HFFc6 (cell line): Measurements from ENCODE around the gene RPS18. TPM values are rescaled to one million over a fixed set of nuclear protein-coding genes. Genes with fewer than 3 reads are reported as not detected.
"Not testable (repeated sequence)": the region's sequence is repeated elsewhere in the genome, so short reads cannot be mapped to it uniquely, and the experiment has no call there.

Experiments used
- DNase-seq: peaks from one replicate; pipeline ENCODE4 v3.0.0-alpha.2; 2018
- H3K27ac Mint-ChIP-seq: 2 replicates; pipeline ENCODE4 v1.8.0; 2020; ENCODE audit warnings: mild to moderate bottlenecking, mixed read lengths
- H3K27me3 Mint-ChIP-seq: 2 replicates; pipeline ENCODE4 v1.8.0; 2021; ENCODE audit warnings: mild to moderate bottlenecking, moderate library complexity, mixed read lengths; ENCODE audit not compliant: insufficient read depth
- H3K36me3 Mint-ChIP-seq: 2 replicates; pipeline ENCODE4 v1.8.0; 2021; ENCODE audit warnings: low read depth, mixed read lengths
- H3K4me1 Mint-ChIP-seq: 2 replicates; pipeline ENCODE4 v1.8.0; 2020; ENCODE audit warnings: low read depth, mixed read lengths
- H3K4me3 Mint-ChIP-seq: 2 replicates; pipeline ENCODE4 v1.8.0; 2020; ENCODE audit warnings: mild to moderate bottlenecking, moderate library complexity, mixed read lengths
- H3K9me3 Mint-ChIP-seq: 2 replicates; pipeline ENCODE4 v1.8.0; 2020; ENCODE audit warnings: mild to moderate bottlenecking, mixed read lengths
- total RNA-seq, 6 experiments: library from RNA; stranded (reverse); fragmentation: NEBNext Ultra II Directional; extraction: Animal tissue kit (Norgen Biotek cat#: 25700); gene quantifications; 2 replicates in 1 of 6; 3 replicates in 5 of 6; pipeline ENCODE4 v1.2.3, GENCODE V29; 2021
- TF ChIP-seq, protein P1 (sequence below): fragments of 200-600 bp; sonication (generic); IDR thresholded peaks from 2 replicates; pipeline ENCODE4 v1.5.0; 2021; ENCODE audit warnings: antibody characterized with exemption, mild to moderate bottlenecking

RPS18 gene
- total RNA-seq, 6 experiments from 2014 or later: 1,449 to 2,347 (median 1,965) TPM

- peaks cover 37% of the 10 kb centered on the region for H3K4me1 Mint-ChIP-seq
- H3K36me3 Mint-ChIP-seq: peaks cover 20% of the 10 kb centered on the region
- H3K9me3 Mint-ChIP-seq: no peaks in the 10 kb centered on the region
- H3K27me3 Mint-ChIP-seq: peaks cover 6% of the 10 kb centered on the region
- no peak overlapping the region for H3K27ac Mint-ChIP-seq
- no peak overlapping the region for H3K4me3 Mint-ChIP-seq
- TF ChIP-seq, protein P1, sequence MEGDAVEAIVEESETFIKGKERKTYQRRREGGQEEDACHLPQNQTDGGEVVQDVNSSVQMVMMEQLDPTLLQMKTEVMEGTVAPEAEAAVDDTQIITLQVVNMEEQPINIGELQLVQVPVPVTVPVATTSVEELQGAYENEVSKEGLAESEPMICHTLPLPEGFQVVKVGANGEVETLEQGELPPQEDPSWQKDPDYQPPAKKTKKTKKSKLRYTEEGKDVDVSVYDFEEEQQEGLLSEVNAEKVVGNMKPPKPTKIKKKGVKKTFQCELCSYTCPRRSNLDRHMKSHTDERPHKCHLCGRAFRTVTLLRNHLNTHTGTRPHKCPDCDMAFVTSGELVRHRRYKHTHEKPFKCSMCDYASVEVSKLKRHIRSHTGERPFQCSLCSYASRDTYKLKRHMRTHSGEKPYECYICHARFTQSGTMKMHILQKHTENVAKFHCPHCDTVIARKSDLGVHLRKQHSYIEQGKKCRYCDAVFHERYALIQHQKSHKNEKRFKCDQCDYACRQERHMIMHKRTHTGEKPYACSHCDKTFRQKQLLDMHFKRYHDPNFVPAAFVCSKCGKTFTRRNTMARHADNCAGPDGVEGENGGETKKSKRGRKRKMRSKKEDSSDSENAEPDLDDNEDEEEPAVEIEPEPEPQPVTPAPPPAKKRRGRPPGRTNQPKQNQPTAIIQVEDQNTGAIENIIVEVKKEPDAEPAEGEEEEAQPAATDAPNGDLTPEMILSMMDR: no peak
- no peak for DNase-seq
Measured at GRCh38 chr6:33254591-33254990, 17.3 kb upstream of the RPS18 start.

GRCh38 chr6:33259032-33259431, 12.8 kb upstream of the RPS18 start:
- Mint-ChIP-seq H3K27ac (no peak overlapping the region), H3K36me3 (peaks cover 25% of the 10 kb centered on the region), H3K4me3 (no peak overlapping the region), H3K4me1 (peaks cover 17% of the 10 kb centered on the region), H3K27me3 (no peaks in the 10 kb centered on the region), H3K9me3 (no peaks in the 10 kb centered on the region)
- DNase-seq: no peak
- TF ChIP-seq, protein P1: no peak

DNA sequence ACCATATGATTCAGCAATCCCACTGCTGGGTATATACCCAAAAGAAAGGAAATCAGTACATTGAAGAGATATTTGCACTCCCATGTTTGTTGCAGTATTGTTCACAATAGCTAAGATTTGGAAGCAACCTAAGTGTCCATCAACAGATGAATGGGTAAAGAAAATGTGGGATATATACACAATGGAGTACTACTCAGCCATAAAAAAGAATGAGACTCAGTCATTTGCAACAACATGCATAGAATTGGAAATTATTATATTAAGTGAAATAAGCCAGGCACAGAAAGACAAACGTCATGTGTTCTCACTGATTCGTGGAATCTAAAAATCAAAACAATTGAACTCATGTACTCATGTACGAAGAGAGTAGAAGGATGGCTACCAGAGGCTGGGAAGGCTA, 9.4 kb upstream of the RPS18 start:
- H3K9me3 Mint-ChIP-seq, H3K4me3 Mint-ChIP-seq, H3K27me3 Mint-ChIP-seq, H3K27ac Mint-ChIP-seq, DNase-seq: not testable (repeated sequence)
- Mint-ChIP-seq H3K36me3 (peaks cover 46% of the 10 kb centered on the region), H3K4me1 (peaks cover 17% of the 10 kb centered on the region)

DNA sequence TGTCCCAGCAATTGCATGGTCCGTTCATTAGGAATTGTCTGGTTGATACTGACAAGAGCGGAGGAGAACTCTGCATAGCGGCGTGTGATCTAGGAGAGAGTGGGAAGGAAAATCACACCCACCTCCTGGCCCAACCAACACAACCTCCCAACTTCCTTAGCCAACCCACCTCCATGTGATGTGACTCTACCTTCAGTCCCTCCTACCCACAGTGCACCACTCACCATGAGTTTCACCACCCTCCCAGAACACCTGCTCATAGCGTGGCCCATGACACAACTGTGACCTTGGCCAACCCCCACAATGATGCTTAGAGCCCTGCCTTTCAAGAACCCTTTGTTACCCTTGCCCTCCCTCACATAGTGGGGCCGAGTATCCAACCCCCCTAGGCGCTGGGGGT, 7.9 kb upstream of the RPS18 start:
- H3K27ac Mint-ChIP-seq: no peak overlapping the region
- no peaks in the 10 kb centered on the region for H3K9me3 Mint-ChIP-seq
- H3K27me3 Mint-ChIP-seq: no peaks in the 10 kb centered on the region; the same call in 1 of the 2 replicates
- peaks cover 51% of the 10 kb centered on the region for H3K36me3 Mint-ChIP-seq
- DNase-seq: no peak
- no peak overlapping the region for H3K4me3 Mint-ChIP-seq
- peaks cover 17% of the 10 kb centered on the region for H3K4me1 Mint-ChIP-seq
- TF ChIP-seq, protein P1: no peak

- Mint-ChIP-seq H3K36me3 (peaks cover 70% of the 10 kb centered on the region), H3K9me3 (peaks cover 14% of the 10 kb centered on the region)
Measured at GRCh38 chr6:33271117-33271467, 783 bp upstream of the RPS18 start.

DNA sequence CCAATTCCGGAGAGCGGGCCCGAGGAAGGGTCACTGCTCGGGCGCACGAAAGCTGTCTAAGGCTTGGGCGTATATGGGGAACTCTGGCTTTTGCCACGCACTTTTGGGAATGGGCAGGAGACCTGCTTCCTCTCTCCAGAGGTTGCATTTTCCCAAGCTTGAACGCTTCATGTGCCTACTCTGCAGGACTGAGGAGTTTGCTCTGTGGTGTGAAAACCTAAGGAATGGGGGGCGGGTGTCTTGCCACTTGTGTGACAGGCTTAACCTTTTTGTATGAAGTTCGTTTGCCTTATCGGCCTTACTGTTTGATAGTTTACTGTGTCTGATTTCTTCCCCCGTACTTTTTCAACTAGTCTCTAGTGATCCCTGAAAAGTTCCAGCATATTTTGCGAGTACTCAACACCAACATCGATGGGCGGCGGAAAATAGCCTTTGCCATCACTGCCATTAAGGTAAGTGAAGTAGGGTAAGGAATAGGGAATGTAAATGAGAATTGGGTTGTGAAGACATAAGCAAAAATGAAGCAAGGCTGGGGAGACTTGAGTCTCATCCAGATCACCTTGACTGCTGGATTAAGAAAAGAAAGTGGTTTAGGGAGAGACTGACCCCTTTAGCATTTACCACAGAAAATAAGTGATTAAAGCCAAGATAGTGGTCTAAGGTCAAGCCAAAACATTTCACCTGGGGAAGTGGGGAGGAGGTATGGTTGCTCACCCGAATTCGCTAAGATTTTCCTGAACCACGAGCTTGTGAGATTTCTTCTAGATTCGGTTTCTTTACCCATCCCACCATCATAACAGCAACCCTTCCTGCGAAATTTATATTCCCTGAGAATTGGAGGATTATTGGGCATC, 627 bp downstream of the RPS18 start:
- TF ChIP-seq, protein P1: no peak
- DNase-seq: no peak
- Mint-ChIP-seq H3K27ac (peak overlapping the region; percentile 99), H3K9me3 (peaks cover 14% of the 10 kb centered on the region), H3K4me3 (peak overlapping the region; percentile 97), H3K4me1 (peaks cover 60% of the 10 kb centered on the region), H3K27me3 (peaks cover 23% of the 10 kb centered on the region), H3K36me3 (peaks cover 64% of the 10 kb centered on the region)

More at GRCh38 chr6:33271117-33271467, 783 bp upstream of the RPS18 start:
- H3K27me3 Mint-ChIP-seq: peaks cover 18% of the 10 kb centered on the region
- peak overlapping the region; percentile 97 for H3K4me3 Mint-ChIP-seq
- peak overlapping the region; percentile 99 for H3K27ac Mint-ChIP-seq
- H3K4me1 Mint-ChIP-seq: peaks cover 52% of the 10 kb centered on the region
- no peak for DNase-seq
- TF ChIP-seq, protein P1: peak; percentile 44; the same call in 1 of the 2 replicates
